Measurements from ENCODE around the gene SFMBT1.
"Not testable (repeated sequence)": the region's sequence is repeated elsewhere in the genome, so short reads cannot be mapped to it uniquely, and the experiment has no call there.

Gene SFMBT1

GRCh38 chr3:53069422-53070068 is 23.7 kb upstream of the SFMBT1 start:
- H3K9ac ChIP-seq (ENCODE audit: low read length): no peak overlapping the region

DNA sequence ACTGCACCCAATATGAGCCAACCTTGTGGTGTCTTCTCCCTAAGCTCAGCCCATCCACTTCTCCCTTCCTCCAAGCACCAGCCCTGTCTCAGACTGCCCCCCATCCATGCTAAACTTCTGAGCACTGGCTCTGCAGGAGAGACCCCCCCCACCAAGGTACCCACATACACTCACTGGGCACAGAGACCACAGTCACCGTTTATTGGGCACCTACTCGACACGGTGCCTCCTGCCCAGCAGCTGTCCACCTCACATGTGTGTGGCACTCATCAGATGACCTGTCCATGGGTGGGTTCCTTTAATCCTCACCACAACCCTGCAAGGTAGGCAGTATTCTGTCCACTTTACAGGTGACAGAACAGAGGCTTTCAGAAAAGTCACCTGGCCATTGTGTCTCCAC is 22.3 kb upstream of the SFMBT1 start:
- no peak overlapping the region for H3K9ac ChIP-seq (ENCODE audit: low read length)
- no peak overlapping the region for H3K4me3 ChIP-seq (ENCODE audit: low read length)
- no peaks in the 10 kb centered on the region for H3K36me3 ChIP-seq (ENCODE audit: control insufficient read depth, insufficient read depth, low read length)
- no peaks in the 10 kb centered on the region for H3K27me3 ChIP-seq (ENCODE audit: control insufficient read depth, insufficient read depth, low read length)
- H3K4me1 ChIP-seq (ENCODE audit: control insufficient read depth, insufficient read depth, low read length): peaks cover 5% of the 10 kb centered on the region
- H3K27ac ChIP-seq (ENCODE audit: low read depth, low read length): no peak overlapping the region

More at GRCh38 chr3:53069422-53070068, 23.7 kb upstream of the SFMBT1 start:
- Histone ChIP-seq H3K4me1 (ENCODE audit: control insufficient read depth, insufficient read depth, low read length) (peaks cover 5% of the 10 kb centered on the region), H3K27me3 (ENCODE audit: control insufficient read depth, insufficient read depth, low read length) (no peaks in the 10 kb centered on the region), H3K4me3 (ENCODE audit: low read length) (no peak overlapping the region), H3K27ac (ENCODE audit: low read depth, low read length) (no peak overlapping the region), H3K36me3 (ENCODE audit: control insufficient read depth, insufficient read depth, low read length) (no peaks in the 10 kb centered on the region)

DNA sequence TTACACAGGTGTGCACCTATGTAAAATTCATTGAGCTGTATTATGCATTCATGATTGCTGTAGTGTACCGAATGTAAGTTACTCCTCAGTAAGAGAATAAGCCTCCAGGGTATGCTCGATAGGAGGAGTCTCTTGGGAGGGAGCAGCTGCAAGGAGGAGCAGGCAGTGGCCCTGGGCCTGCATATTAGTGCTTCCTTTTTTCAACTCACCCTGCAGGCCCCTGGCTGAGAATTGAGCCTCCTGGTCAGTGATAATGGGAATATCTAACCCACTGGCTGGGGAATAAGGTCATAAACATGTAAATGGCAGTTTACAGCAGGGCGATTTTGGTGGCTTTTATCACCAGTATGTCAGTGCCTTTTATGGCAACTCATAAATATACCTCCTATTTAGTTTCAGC is 21.7 kb upstream of the SFMBT1 start:
- Histone ChIP-seq H3K4me3 (ENCODE audit: low read length) (no peak overlapping the region), H3K27me3 (ENCODE audit: control insufficient read depth, insufficient read depth, low read length) (no peaks in the 10 kb centered on the region), H3K27ac (ENCODE audit: low read depth, low read length) (no peak overlapping the region), H3K4me1 (ENCODE audit: control insufficient read depth, insufficient read depth, low read length) (peaks cover 5% of the 10 kb centered on the region), H3K36me3 (ENCODE audit: control insufficient read depth, insufficient read depth, low read length) (no peaks in the 10 kb centered on the region), H3K9ac (ENCODE audit: low read length) (no peak overlapping the region)

DNA sequence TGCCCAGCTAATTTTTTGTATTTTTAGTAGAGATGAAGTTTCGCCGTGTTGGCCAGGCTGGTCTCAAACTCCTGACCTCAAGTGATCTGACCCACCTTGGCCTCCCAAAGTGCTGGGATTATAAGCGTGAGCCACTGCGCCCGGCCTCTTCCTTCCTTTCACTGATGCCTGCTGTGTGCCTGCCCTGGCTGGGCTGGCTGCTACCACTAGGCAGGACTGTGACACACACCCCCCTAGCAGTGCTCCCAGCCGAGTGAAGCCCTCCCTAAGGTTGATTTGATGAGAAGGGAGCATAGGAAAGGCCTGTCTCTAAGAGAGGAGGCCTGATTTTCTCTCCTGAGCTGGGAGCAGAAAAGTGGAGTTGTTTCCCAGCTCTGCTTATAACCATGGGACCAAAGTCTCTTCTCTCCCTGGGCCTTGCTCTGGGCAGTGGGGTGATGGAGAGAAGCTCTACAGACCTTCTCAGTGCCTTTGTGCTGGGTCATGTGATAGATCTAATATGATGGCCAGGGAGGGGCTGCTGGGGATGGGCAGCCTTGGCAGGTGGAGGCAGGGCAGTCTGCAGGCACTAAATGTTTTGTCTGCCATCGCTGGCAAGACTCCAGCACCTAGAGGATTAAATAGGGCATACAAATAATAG is 20.1 kb upstream of the SFMBT1 start:
- Histone ChIP-seq H3K9ac (ENCODE audit: low read length) (no peak overlapping the region), H3K27ac (ENCODE audit: low read depth, low read length) (no peak overlapping the region), H3K4me1 (ENCODE audit: control insufficient read depth, insufficient read depth, low read length) (no peaks in the 10 kb centered on the region), H3K36me3 (ENCODE audit: control insufficient read depth, insufficient read depth, low read length) (no peaks in the 10 kb centered on the region), H3K4me3 (ENCODE audit: low read length) (no peak overlapping the region), H3K27me3 (ENCODE audit: control insufficient read depth, insufficient read depth, low read length) (no peaks in the 10 kb centered on the region)

GRCh38 chr3:53062905-53063304 is 17.0 kb upstream of the SFMBT1 start:
- no peaks in the 10 kb centered on the region for H3K4me1 ChIP-seq (ENCODE audit: control insufficient read depth, insufficient read depth, low read length)
- no peak overlapping the region for H3K9ac ChIP-seq (ENCODE audit: low read length)
- H3K4me3 ChIP-seq (ENCODE audit: low read length): no peak overlapping the region
- H3K27me3 ChIP-seq (ENCODE audit: control insufficient read depth, insufficient read depth, low read length): no peaks in the 10 kb centered on the region
- no peaks in the 10 kb centered on the region for H3K36me3 ChIP-seq (ENCODE audit: control insufficient read depth, insufficient read depth, low read length)
- no peak overlapping the region for H3K27ac ChIP-seq (ENCODE audit: low read depth, low read length)

DNA sequence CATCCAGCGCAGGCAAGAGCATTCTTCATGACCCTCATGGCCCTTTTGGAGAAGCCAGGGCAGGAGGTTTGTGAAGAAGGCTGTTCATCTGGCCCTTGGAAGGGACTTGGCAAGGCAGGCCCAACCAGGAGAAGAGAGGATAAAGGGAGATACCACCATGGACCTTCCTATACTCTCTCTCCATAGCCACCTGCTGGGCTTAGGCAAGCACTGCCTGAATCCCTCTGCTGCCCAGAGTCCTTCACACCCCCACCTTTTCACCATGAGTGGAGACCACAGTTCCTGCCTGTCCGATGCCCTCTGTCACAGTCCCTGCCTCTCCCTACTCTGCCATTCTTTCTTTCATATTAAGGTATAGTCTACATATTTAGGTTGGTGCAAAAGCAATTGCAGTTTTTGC is 10.6 kb upstream of the SFMBT1 start:
- H3K4me3 ChIP-seq (ENCODE audit: low read length): no peak overlapping the region
- H3K4me1 ChIP-seq (ENCODE audit: control insufficient read depth, insufficient read depth, low read length): no peaks in the 10 kb centered on the region
- H3K27ac ChIP-seq (ENCODE audit: low read depth, low read length): no peak overlapping the region
- no peak overlapping the region for H3K9ac ChIP-seq (ENCODE audit: low read length)
- no peaks in the 10 kb centered on the region for H3K27me3 ChIP-seq (ENCODE audit: control insufficient read depth, insufficient read depth, low read length)
- no peaks in the 10 kb centered on the region for H3K36me3 ChIP-seq (ENCODE audit: control insufficient read depth, insufficient read depth, low read length)

DNA sequence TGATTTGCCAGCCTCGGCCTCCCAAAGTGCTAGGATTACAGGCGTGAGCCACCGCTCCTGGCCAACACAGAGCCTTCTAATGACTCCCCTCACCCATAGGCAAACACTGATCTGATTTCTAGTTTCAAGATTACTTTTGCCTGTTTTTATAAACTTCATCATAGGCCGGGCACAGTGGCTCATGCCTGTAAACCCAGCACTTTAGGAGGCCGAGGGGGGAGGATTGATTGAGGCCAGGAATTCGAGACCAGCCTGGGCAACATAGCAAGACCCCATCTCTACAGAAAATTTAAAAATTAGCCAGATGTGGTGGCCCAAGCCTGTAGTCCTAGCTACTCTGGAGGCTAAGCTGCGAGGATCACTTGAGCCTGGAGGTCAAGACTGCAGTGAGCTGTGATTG is 8.4 kb upstream of the SFMBT1 start:
- H3K36me3 ChIP-seq (ENCODE audit: control insufficient read depth, insufficient read depth, low read length); H3K4me1 ChIP-seq (ENCODE audit: control insufficient read depth, insufficient read depth, low read length); H3K27me3 ChIP-seq (ENCODE audit: control insufficient read depth, insufficient read depth, low read length); H3K9ac ChIP-seq (ENCODE audit: low read length); H3K4me3 ChIP-seq (ENCODE audit: low read length); H3K27ac ChIP-seq (ENCODE audit: low read depth, low read length): not testable (repeated sequence)

DNA sequence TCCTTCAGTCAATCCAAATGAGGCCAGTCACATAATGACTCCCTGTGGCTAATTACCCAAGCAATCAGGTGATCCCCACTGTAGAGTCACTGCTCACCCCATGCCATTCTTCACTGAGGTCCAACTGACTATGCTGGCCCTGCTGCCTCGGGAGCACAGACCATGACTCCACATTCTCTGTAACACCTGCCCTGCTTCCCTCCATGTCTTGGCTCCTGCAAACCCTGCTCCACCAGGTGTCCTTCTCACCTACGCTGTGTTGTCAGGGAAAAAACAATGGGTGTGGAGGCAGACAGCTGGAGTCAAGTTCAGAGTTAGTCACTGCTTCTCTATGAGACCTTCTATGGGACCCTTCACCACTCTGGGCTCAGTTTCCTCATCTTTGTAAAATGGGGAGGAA is 6.1 kb upstream of the SFMBT1 start:
- H3K9ac ChIP-seq (ENCODE audit: low read length): no peak overlapping the region

GRCh38 chr3:53049987-53050386 is 4.1 kb upstream of the SFMBT1 start:
- Histone ChIP-seq H3K4me1 (ENCODE audit: control insufficient read depth, insufficient read depth, low read length) (no peaks in the 10 kb centered on the region), H3K9ac (ENCODE audit: low read length) (no peak overlapping the region), H3K4me3 (ENCODE audit: low read length) (no peak overlapping the region), H3K36me3 (ENCODE audit: control insufficient read depth, insufficient read depth, low read length) (no peaks in the 10 kb centered on the region), H3K27ac (ENCODE audit: low read depth, low read length) (no peak overlapping the region), H3K27me3 (ENCODE audit: control insufficient read depth, insufficient read depth, low read length) (no peaks in the 10 kb centered on the region)

More for the DNA sequence above, 6.1 kb upstream of the SFMBT1 start:
- Histone ChIP-seq H3K27me3 (ENCODE audit: control insufficient read depth, insufficient read depth, low read length) (no peaks in the 10 kb centered on the region), H3K4me3 (ENCODE audit: low read length) (no peak overlapping the region), H3K4me1 (ENCODE audit: control insufficient read depth, insufficient read depth, low read length) (no peaks in the 10 kb centered on the region), H3K36me3 (ENCODE audit: control insufficient read depth, insufficient read depth, low read length) (no peaks in the 10 kb centered on the region), H3K27ac (ENCODE audit: low read depth, low read length) (no peak overlapping the region)

DNA sequence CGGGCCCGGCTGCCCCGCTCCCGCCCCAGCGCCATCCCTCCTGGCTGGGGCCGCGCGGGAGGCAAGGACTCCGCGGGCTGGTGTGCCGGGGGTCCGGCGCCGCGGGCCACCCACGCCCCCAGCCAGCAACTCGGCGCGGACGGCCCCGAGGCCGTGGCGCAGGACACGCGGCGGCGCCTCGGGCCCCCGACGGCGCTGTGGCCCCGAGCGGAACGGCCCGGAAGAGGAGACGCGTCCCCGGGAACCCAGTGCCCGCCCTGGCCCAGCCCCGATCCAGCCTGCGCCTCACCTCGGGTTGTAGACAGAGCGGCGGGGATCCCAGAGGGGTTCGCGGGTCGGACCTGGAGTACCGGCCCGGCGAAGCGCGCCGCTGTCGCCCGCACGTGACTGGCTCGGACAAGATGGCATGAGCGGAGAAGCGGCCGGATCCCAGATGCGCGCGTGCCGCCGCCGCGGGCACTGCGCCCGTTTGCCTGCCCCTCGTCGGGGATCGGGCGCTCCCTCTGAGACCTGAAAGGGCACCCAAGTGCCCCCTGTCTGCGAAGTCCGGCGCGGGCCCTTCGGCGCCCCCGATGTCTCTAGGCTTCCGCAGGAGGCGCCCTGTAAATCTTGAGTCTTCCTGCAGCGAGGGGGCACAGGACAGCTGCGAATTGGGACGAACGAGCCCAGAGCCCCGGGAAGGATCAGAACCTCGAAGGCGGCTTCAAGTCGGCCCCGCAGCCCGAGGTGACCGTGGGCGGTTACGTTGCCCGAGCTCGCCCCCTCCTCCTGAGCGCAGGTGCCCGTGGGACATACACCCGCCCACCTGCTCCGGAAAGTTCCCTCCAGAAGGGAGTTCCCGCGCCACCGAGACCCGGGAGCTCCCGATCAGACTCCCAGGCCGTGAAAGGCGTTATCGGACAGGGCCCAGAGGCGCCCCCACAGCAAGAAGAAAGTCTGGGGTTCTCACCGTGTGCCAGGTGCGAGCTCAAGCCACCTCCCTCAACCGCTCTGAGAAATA is 598 bp upstream of the SFMBT1 start:
- peaks cover 4% of the 10 kb centered on the region for H3K4me1 ChIP-seq (ENCODE audit: control insufficient read depth, insufficient read depth, low read length)
- no peaks in the 10 kb centered on the region for H3K36me3 ChIP-seq (ENCODE audit: control insufficient read depth, insufficient read depth, low read length)
- H3K27me3 ChIP-seq (ENCODE audit: control insufficient read depth, insufficient read depth, low read length): no peaks in the 10 kb centered on the region
- H3K27ac ChIP-seq (ENCODE audit: low read depth, low read length): peak overlapping the region; percentile 73
- peak overlapping the region; percentile 74 for H3K4me3 ChIP-seq (ENCODE audit: low read length)
- H3K9ac ChIP-seq (ENCODE audit: low read length): no peak overlapping the region

- Histone ChIP-seq H3K9ac (ENCODE audit: low read length) (peak overlapping the region; percentile 28), H3K36me3 (ENCODE audit: control insufficient read depth, insufficient read depth, low read length) (no peaks in the 10 kb centered on the region), H3K27ac (ENCODE audit: low read depth, low read length) (peak overlapping the region; percentile 87), H3K27me3 (ENCODE audit: control insufficient read depth, insufficient read depth, low read length) (no peaks in the 10 kb centered on the region), H3K4me3 (ENCODE audit: low read length) (peak overlapping the region; percentile 90), H3K4me1 (ENCODE audit: control insufficient read depth, insufficient read depth, low read length) (peaks cover 4% of the 10 kb centered on the region)
Measured at GRCh38 chr3:53044711-53045517, 959 bp downstream of the SFMBT1 start.

GRCh38 chr3:53044371-53044710 is 1.5 kb downstream of the SFMBT1 start:
- H3K4me3 ChIP-seq (ENCODE audit: low read length): peak overlapping the region; percentile 90
- peaks cover 4% of the 10 kb centered on the region for H3K4me1 ChIP-seq (ENCODE audit: control insufficient read depth, insufficient read depth, low read length)
- H3K36me3 ChIP-seq (ENCODE audit: control insufficient read depth, insufficient read depth, low read length): no peaks in the 10 kb centered on the region
- H3K27ac ChIP-seq (ENCODE audit: low read depth, low read length): peak overlapping the region; percentile 87
- no peaks in the 10 kb centered on the region for H3K27me3 ChIP-seq (ENCODE audit: control insufficient read depth, insufficient read depth, low read length)
- H3K9ac ChIP-seq (ENCODE audit: low read length): no peak overlapping the region

Data from rectal smooth muscle tissue (tissue), 1 donor.